K562 (cell line): ENCODE data around the gene KRTCAP2. TPM values are rescaled to one million over a fixed set of nuclear protein-coding genes. Genes with fewer than 3 reads are reported as not detected.

Source experiments
- CBFB ChIP-seq: sonication (generic); formaldehyde crosslinking; IDR thresholded peaks from 2 replicates; pipeline ENCODE4 v1.4.0; 2020; ENCODE audit warnings: mild to moderate bottlenecking, missing genetic modification reagents
- CCNT2 ChIP-seq: IDR thresholded peaks from 2 replicates; pipeline ENCODE4 v1.6.1; 2011; ENCODE audit warnings: borderline replicate concordance, low read depth, mild to moderate bottlenecking, moderate library complexity, mixed read lengths, low read length; ENCODE audit not compliant: insufficient read length; ENCODE audit errors: extremely low read depth
- CHAMP1 ChIP-seq: fragments of 450-650 bp; IDR thresholded peaks from 2 replicates; pipeline ENCODE4 v1.6.1; 2016; ENCODE audit warnings: mild to moderate bottlenecking
- CREB1 ChIP-seq, 2 experiments: sonication (generic) in 1 of 2; formaldehyde crosslinking in 1 of 2; IDR thresholded peaks; 2 replicates each; pipeline versions ENCODE4 v1.6.1 to v1.8.0; 2012 to 2022; ENCODE audit warnings: inconsistent platforms in 1 of 2, mild to moderate bottlenecking in 1 of 2, missing genetic modification reagents in 1 of 2, moderate library complexity in 1 of 2
- CUX1 ChIP-seq: fragments of 200-800 bp; sonication (Bioruptor generic); IDR thresholded peaks from 2 replicates; pipeline ENCODE4 v1.6.1; 2016; ENCODE audit warnings: missing genetic modification characterization, missing compliant biosample characterization
- EHMT2 ChIP-seq: fragments of 450-650 bp; IDR thresholded peaks from 2 replicates; pipeline ENCODE4 v1.6.1; 2018; ENCODE audit warnings: antibody characterized with exemption
- HCFC1 ChIP-seq: IDR thresholded peaks from 2 replicates; pipeline ENCODE4 v1.6.1; 2012; ENCODE audit warnings: low read depth, low read length, improper control_type of control experiment
- HDAC2 ChIP-seq: fragments of 450-650 bp; IDR thresholded peaks from 2 replicates; pipeline ENCODE4 v1.6.1; 2016; ENCODE audit warnings: mild to moderate bottlenecking
- HOMEZ ChIP-seq: fragments of 250-450 bp; sonication (Bioruptor Pico); IDR thresholded peaks from 2 replicates; pipeline ENCODE4 v1.4.0; 2020; ENCODE audit warnings: mild to moderate bottlenecking, moderate library complexity
- NONO ChIP-seq, 2 experiments: fragments of 200-400 bp in 1 of 2; fragments of 450-650 bp in 1 of 2; formaldehyde crosslinking in 1 of 2; IDR thresholded peaks; 2 replicates each; pipeline ENCODE4 v1.6.1; 2017; ENCODE audit warnings: low read depth in 2 of 2, mild to moderate bottlenecking in 2 of 2, moderate library complexity in 2 of 2, low read length in 1 of 2
- NR2C1 ChIP-seq, 2 experiments: fragments of 450-650 bp; IDR thresholded peaks; 2 replicates each; pipeline ENCODE4 v1.6.1; 2017; ENCODE audit warnings: mild to moderate bottlenecking in 2 of 2, antibody characterized with exemption in 1 of 2, inconsistent platforms in 1 of 2, missing compliant biosample characterization in 1 of 2, missing genetic modification characterization in 1 of 2
- TCF15 ChIP-seq: fragments of 250-450 bp; sonication (Bioruptor Pico); IDR thresholded peaks from 2 replicates; pipeline ENCODE4 v1.8.0; 2022; ENCODE audit warnings: moderate library complexity, mild to moderate bottlenecking, inconsistent platforms
- TGIF2 ChIP-seq: sonication (generic); formaldehyde crosslinking; IDR thresholded peaks from 2 replicates; pipeline ENCODE4 v1.8.1; 2022; ENCODE audit warnings: mild to moderate bottlenecking, missing genetic modification reagents, moderate library complexity
- ZBTB26 ChIP-seq: fragments of 450-650 bp; formaldehyde crosslinking; IDR thresholded peaks from 2 replicates; pipeline ENCODE4 v1.4.0; 2022; ENCODE audit warnings: missing genetic modification characterization
- ZNF175 ChIP-seq: fragments of 200-800 bp; sonication (Bioruptor generic); IDR thresholded peaks from 2 replicates; pipeline ENCODE4 v1.6.1; 2016; ENCODE audit warnings: low read depth, mild to moderate bottlenecking, missing genetic modification characterization, missing compliant biosample characterization
- polyA plus RNA-seq, 8 experiments: library from polyadenylated mRNA; depleted of rRNA in 4 of 8; stranded (reverse) in 5 of 8; unstranded in 3 of 8; fragments of >200 nt; fragmentation: Nextera tagmentation in 2 of 8; fragmentation: Illumina TruSeq in 1 of 8; extraction: Ambion mirVana in 2 of 8; extraction: Trizol in 1 of 8; gene quantifications; 2 replicates each; pipeline versions ENCODE4 v1.2.1 to v1.2.3, GENCODE V29; 2011 to 2014; ENCODE audit warnings: inconsistent platforms in 1 of 8, missing spikeins in 1 of 8
- total RNA-seq, 7 experiments: library from RNA; depleted of rRNA in 6 of 7; stranded (reverse); fragments of >200 nt in 6 of 7; fragmentation: Illumina TruSeq in 2 of 7; extraction: Trizol in 2 of 7; gene quantifications; 2 replicates each; pipeline versions ENCODE4 v1.2.1 to v1.2.3, GENCODE V29; 2011 to 2021; ENCODE audit warnings: low replicate concordance in 1 of 7

KRTCAP2 gene
- total and polyA plus RNA-seq, 9 of the 15 experiments (the other 6 are each of a cell fraction or from before 2014, with no cell fraction given) = 126 to 436 (median 244) TPM

GRCh38 chr1:155135415-155136028 lies 37.6 kb downstream of the KRTCAP2 start, which contains the start of gene SLC50A1 (continued):
- TF ChIP-seq ZNF175 (CRISPR knock-in tag) (peak; percentile 62; the same call in 1 of the 2 replicates), CCNT2 (peak; percentile 74), CHAMP1 (no peak), CREB1 (IDR thresholded peaks at IDR 0.05) (no peak; the same call in 1 of the 2 replicates), CREB1 (CRISPR knock-in tag; IDR thresholded peaks at IDR 0.05) (peak; percentile 45; the same call in 1 of the 2 replicates), HOMEZ (CRISPR knock-in tag) (no peak), CBFB (peak; percentile 48; the same call in 1 of the 2 replicates), CUX1 (CRISPR knock-in tag) (no peak), HCFC1 (peak; percentile 38; the same call in 1 of the 2 replicates), TCF15 (CRISPR knock-in tag) (no peak), NR2C1 (IDR thresholded peaks at IDR 0.05) (peak; percentile 80), NR2C1 (tag; IDR thresholded peaks at IDR 0.05) (peak; percentile 83), NONO (IDR thresholded peaks at IDR 0.05; ENCODE audit: low read depth in 2 of 2, low read length in 1 of 2) (0 out of 4 replicates have a peak, but pooled peaks of 1 of the 2 experiments have one; percentile 31), TGIF2 (no peak), EHMT2 (no peak), HDAC2 (no peak), ZBTB26 (no peak)
